AG09319 (cell line): ENCODE results near the gene OPCML.

ENCODE experiments used
- DNase-seq: peaks from one replicate; pipeline ENCODE4 v3.0.0-alpha.2; 2010; ENCODE audit warnings: low read depth; ENCODE audit errors: extremely low read depth
- CTCF ChIP-seq: IDR thresholded peaks from 2 replicates; pipeline ENCODE4 v1.5.1; 2011; ENCODE audit warnings: low read depth, mild to moderate bottlenecking, inconsistent platforms, low read length, moderate library complexity

OPCML gene

GRCh38 chr11:133492895-133493294 is 39.4 kb downstream of the OPCML start:
- no peak for TF ChIP-seq CTCF
- DNase-seq = no peak

- no peak for TF ChIP-seq CTCF
- no peak for DNase-seq
Measured at GRCh38 chr11:133491680-133492383, 40.5 kb downstream of the OPCML start.

- no peak for TF ChIP-seq CTCF
- DNase-seq = no peak
Measured at GRCh38 chr11:133480722-133481121, 51.6 kb downstream of the OPCML start.

GRCh38 chr11:133479209-133479608 is 53.1 kb downstream of the OPCML start:
- DNase-seq = no peak
- TF ChIP-seq CTCF = no peak

GRCh38 chr11:133477251-133477625 is 55.1 kb downstream of the OPCML start:
- DNase-seq = no peak
- TF ChIP-seq CTCF = no peak

- no peak for DNase-seq
- no peak for TF ChIP-seq CTCF
Measured at GRCh38 chr11:133476570-133477250, 55.6 kb downstream of the OPCML start.

GRCh38 chr11:133474461-133474860 is 57.8 kb downstream of the OPCML start:
- no peak for DNase-seq
- no peak for TF ChIP-seq CTCF
